DLD1 (cell line): ENCODE measurements around the gene DUSP8.

Source experiments
- in situ Hi-C: cut with HindIII; loops from 2 replicates; pipeline ENCODE4 v1.10.0; 2017; ENCODE audit warnings: low sequenced_read_pairs

Gene DUSP8

DNA sequence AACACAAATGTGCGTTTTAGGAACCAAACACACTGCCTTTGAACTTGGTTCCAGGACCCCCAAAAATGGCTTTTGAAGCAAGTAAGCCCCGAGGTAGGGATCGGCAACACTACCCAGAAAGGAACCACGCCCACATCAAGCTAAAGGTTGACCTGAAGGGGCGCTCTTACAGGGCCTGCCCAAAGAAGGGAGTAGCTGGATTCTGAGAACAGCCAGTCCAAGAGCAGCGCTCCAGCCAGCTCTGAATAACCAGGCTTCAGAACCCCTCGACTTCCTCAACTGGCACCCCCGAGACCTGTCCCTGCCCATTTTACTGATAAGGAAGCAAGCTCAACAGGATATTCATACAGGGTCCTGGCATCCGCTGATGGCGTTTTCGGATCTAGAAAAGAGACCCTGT lies 66.6 kb downstream of the DUSP8 start:
- in situ Hi-C loops, result no loop called here

DNA sequence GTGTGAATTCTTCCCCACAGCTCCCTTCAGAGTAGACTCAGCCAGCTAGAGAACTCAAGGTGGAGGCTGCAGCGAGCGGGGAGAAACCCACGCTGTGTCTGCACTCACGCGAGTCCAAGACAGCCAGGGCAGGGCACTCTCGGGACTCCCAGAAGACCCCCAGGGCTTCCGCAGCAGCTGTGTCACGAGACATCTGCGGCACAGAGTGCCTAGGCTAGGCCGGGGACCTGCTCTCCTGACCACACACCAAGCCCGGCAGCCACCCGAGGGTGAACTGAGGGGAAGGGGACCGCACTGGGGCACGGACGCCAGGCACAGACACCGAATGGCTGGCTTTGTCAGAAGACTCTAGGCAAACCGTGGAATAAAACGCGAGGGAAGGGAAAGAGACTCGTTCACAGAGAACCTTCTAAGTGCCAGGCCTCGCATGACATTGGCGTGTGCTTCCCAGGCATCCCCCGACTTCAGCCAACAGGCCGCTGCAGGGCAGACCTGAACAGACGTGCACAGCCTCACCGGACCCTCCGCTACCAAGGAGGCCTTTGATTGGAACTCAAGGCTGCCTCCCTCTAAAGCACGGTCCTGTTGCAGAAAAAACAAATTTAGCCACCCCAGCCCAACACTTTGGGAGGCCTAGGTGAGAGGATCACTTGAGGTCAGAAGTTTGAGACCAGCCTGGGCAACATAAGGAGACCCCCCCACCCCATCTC lies 67.3 kb downstream of the DUSP8 start:
- in situ Hi-C loops, result no loop called here

DNA sequence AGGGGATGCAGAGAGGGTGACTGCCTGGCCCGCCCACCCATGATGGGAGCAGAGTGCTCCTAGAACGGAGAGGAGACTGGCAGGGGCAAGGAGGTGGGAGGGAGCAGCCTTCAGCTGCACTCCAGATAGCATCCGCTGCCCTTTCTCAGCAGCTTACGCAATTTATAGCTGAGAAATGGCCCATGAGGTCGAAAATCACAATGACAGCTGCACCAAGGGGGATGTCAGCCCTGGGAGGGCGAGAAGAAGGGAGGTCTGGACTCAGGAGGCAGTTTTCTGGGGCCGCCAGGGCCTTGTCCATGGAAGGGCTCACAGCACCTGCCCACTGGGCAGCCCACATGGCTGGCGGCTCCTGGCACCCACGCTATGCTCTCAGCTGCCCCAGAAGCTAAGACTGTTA lies 67.9 kb downstream of the DUSP8 start:
- in situ Hi-C loops, result no loop called here
